Body of pancreas (tissue), 4 donors: ENCODE results near the gene HTR3E.

ENCODE experiments used
- POLR2A ChIP-seq, 3 donors: fragments of 450-650 bp; IDR thresholded peaks; one replicate each; pipeline ENCODE4 v1.6.1; 2016; ENCODE audit warnings: antibody characterized with exemption in 3 of 3, mild to moderate bottlenecking in 2 of 3
- TF ChIP-seq, protein P1 (sequence below), 7 experiments: fragments of 450-650 bp in 4 of 7; fragments of 200-600 bp in 3 of 7; sonication (generic) in 3 of 7; IDR thresholded peaks; one replicate each; pipeline ENCODE4 v1.5.1; 2016 to 2019; ENCODE audit warnings: antibody characterized with exemption in 7 of 7

DNA sequence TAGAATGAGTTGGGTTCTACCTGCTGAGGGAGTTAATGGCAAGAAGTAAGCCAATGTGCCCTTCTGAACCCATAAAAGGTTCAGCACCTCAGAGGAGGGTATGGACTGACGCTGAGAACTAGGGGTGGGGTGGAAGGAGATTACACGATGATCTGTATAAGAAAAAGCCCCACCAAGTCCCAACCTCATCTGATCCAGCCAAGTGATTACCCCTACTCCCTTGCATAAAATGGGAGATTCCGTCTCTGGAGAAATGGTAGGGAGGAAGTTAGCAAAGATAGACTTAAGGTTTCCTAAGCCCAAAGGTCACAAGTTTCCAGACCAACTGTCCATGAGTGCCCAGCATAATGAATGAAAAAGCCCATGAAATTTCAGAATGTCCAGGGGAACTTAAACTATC lies 51.2 kb downstream of the HTR3E start:
- TF ChIP-seq, protein P1, sequence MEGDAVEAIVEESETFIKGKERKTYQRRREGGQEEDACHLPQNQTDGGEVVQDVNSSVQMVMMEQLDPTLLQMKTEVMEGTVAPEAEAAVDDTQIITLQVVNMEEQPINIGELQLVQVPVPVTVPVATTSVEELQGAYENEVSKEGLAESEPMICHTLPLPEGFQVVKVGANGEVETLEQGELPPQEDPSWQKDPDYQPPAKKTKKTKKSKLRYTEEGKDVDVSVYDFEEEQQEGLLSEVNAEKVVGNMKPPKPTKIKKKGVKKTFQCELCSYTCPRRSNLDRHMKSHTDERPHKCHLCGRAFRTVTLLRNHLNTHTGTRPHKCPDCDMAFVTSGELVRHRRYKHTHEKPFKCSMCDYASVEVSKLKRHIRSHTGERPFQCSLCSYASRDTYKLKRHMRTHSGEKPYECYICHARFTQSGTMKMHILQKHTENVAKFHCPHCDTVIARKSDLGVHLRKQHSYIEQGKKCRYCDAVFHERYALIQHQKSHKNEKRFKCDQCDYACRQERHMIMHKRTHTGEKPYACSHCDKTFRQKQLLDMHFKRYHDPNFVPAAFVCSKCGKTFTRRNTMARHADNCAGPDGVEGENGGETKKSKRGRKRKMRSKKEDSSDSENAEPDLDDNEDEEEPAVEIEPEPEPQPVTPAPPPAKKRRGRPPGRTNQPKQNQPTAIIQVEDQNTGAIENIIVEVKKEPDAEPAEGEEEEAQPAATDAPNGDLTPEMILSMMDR (IDR thresholded peaks at IDR 0.05): no peak
- TF ChIP-seq POLR2A (IDR thresholded peaks at IDR 0.05): no peak
